GM18526 (cell line): ENCODE data around the gene FLNA.

Experiments used
- POLR2A ChIP-seq: IDR thresholded peaks from 3 replicates; pipeline ENCODE4 v1.6.1; 2011; ENCODE audit not compliant: insufficient read length; ENCODE audit errors: extremely low read depth

The FLNA gene

DNA sequence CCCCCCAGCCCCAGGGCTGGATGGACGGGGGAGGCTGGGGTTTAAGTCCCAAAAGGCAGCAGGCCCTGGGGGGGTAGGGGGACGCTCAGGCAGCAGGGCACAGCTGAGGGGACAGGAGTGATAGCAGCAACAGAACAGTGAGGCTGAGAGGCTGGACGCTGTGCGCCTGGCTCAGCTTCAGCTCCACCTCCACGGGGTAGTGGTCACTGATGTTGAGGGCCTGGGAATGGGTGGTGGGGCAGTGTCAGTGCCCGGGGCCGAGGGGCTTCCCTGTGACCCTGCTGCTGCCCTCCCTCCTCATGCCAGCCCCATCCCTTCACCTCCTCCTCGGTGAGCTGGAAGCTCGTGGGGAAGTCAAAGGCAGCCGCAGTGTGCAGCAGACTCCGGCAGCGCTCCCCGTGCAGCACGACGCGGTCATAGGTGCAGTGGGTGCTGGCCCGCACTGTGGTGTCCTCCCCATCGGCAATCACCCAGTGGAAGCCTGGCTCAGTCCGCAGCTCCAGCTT is 28.2 kb upstream of the FLNA start:
- no peak for TF ChIP-seq POLR2A

DNA sequence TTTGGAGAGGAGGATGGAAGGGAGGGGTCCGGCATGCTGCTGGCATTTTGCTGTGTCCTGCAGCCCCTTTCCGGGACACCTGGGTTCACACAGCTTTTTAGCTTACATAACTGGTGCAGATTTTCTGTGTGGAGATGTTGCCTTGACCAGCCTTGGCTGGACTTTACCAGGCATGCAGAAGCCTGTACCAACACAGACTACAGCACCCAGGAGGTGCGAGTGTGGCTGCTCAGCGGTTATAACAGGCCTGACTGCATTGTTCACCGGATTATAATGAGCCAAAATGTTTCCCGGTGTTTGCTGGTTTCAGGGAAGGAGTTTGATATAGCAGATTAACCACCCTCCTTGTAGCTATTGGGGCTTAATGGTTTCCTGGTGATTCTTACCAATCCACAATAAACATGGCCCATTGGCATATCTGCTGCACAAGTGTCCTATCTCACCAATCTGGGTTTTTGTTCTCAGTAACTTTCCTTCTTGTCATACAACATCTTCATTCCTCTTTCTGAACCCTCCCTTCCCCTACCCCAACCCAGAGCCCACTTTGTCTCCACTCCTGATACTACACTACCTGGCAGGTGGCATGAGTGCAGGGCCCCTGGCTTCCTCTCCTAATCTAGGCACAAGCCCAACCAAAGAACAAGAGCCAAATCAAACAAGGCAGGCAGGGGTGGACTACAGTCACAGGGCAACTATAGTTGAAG is 27.6 kb upstream of the FLNA start:
- TF ChIP-seq POLR2A = no peak

DNA sequence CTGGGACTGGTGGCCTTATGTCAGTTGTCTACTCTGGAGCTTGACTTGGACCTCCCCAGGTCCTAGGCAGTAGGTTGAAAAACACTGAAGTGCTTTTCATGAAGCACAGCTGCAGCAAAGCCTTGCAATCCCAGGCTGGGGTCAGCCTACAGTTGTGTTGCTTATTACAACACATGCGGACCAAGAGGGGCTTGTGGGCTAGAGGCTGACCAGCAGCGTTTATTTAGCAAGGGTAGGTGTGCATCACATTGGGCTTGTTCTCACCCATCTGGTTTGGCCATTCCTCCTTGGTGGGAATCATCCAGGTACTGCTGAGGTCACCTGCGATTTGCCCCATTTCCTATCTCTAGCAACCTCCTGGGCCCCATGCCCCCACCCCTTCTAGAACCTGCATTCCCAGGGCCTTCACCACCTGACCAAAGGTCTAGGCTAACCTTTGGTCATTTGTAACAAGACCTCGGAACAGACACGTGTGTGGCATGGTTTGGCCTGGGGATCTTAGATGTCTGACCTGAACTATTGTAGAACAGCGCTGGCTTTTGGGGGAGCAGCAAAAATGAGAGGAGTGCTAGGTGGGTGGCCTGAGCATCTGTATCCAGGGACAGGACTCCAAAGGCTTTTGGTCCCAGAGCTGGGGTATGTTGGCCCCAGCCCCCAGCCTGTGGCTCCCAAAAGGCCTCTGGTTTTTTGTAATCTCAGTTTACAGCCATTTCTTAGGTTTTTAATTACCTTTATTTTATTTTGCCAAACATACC is 26.8 kb upstream of the FLNA start:
- TF ChIP-seq POLR2A = no peak

DNA sequence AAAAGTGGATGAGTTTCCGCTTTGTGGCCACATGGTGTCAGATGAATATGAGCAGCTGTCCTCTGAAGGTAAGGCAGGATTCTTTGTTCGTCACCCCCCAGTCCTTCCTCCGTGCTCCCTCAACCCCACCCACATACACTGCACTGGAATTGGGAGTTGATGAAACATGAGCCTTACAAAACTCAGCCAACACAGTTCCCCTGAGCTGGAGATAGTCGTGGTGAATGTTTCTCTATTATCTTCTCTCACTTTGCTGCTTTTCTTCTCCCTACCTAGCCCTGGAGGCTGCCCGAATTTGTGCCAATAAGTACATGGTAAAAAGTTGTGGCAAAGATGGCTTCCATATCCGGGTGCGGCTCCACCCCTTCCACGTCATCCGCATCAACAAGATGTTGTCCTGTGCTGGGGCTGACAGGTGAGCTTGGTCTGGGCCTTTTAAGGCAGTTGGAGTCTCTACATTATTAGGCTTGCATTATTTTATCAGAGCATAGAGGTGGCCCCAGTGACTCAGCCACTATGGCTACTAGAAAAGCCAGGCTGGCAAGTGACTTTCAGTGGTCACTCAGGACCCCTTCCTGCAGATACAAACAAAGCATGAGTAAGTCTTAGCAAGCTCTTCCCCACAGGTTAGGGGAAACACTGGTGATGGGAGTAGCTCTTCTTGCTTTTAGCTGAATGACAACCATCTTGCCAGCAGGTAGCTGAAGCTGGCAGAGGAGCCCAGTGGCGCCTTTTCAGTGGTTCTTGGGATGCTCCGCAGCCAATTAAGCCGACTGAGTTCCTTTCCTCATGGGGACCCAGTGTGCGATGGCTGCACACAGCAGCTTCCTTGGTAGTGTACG is 25.3 kb upstream of the FLNA start:
- no peak for TF ChIP-seq POLR2A

DNA sequence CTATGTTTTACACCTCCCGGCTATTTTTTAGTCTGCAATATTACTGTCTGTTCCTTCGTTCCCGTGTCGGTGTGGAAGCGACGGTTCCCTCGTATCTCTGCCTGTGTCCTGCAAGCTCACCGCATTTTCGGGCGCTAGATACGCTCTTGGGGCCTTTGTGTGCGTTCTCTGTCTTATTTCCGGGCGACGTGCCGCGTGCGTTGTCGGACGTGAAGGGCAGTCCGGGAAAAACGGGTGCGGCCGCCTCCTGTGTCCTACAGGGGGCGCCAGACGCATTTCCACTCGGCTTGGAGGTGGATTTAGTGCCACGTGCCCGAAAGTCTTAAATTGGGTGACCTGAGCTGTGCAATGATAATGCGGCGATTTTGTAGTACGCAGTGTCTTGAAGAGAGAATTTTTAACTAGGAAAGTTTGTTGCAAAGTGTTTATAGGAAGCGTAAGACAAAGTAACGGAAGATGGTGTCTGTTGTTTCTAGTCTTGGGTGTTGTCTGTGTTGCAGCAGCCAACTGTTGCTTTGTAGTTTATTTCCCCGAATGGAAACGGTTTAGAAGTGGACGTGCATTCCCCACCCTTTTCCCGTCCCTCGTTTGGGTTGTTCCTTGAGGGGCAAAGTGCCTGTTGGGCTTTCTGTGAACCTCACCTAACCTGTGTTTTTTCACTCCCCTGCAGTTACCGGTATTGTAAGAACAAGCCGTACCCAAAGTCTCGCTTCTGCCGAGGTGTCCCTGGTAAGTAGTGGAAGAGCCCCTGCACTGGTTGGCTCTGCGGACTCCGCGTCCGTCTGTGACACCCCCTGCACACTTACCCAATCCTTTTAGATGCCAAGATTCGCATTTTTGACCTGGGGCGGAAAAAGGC is 24.5 kb upstream of the FLNA start:
- TF ChIP-seq POLR2A = no peak

GRCh38 chrX:154397888-154398667 is 23.6 kb upstream of the FLNA start, which contains the start of gene RPL10:
Gene RPL10 (plus strand): TSS chrX:154398377. CDS start chrX:154398520, 143 bp downstream.
- peak; percentile 99 for TF ChIP-seq POLR2A

- TF ChIP-seq POLR2A = no peak
These were observed 22.8 kb upstream of the FLNA start for GRCh38 chrX:154396973-154397887.

GRCh38 chrX:154384284-154384892 is 10.0 kb upstream of the FLNA start:
- no peak for TF ChIP-seq POLR2A

DNA sequence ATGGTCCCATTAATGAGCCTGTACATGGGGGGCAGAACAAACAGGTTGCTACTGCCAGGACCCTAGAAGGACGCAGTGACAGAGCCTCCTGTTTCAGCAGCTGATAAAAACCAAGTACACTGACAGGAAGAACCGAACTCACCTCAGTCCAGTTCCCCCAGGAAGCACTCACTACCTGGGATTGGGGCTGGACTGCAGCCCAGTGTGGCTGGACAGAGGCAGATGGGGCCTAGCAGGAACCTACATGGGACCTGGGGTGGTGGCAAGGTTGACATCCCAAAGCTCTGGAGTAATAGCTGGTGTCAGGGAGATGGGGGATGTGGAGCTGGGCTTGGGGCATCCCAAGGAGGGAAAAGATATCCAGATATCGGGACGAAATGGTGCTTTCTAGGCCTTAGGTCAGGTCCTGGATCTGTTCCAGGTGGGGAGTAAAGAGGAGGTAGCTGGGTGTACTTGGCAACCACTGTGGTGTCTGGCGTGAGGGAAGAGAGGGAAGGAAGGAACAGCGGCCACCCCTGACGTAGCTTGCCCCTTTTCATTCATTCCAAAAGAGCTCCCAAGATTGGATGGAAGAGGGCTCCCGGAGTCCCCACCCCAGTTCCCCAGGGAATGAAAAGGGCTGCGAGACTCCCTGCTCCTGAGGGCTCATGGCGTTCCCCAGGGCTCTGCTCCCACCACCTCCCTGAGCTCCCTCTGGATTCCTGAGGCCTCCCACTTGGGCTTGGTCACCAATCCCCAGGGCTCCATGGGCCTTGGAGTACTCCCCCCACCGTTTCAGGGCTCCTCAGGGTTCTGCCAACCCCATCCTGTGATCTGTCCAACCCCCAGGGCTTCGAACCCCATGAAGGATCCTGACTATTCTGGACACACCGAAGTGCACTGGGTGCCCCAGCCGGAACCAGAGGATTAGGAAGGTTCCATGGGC is 9.2 kb upstream of the FLNA start:
- TF ChIP-seq POLR2A = no peak

GRCh38 chrX:154382483-154383069 is 8.1 kb upstream of the FLNA start:
- peak; percentile 10 for TF ChIP-seq POLR2A

- no peak for TF ChIP-seq POLR2A
These were observed 6.8 kb upstream of the FLNA start for GRCh38 chrX:154381271-154381670.
